ENCODE data around the gene GPR25.

GRCh38 chr1:200873671-200874397 is 1.1 kb downstream of the GPR25 start:
- TF ChIP-seq, protein P1, sequence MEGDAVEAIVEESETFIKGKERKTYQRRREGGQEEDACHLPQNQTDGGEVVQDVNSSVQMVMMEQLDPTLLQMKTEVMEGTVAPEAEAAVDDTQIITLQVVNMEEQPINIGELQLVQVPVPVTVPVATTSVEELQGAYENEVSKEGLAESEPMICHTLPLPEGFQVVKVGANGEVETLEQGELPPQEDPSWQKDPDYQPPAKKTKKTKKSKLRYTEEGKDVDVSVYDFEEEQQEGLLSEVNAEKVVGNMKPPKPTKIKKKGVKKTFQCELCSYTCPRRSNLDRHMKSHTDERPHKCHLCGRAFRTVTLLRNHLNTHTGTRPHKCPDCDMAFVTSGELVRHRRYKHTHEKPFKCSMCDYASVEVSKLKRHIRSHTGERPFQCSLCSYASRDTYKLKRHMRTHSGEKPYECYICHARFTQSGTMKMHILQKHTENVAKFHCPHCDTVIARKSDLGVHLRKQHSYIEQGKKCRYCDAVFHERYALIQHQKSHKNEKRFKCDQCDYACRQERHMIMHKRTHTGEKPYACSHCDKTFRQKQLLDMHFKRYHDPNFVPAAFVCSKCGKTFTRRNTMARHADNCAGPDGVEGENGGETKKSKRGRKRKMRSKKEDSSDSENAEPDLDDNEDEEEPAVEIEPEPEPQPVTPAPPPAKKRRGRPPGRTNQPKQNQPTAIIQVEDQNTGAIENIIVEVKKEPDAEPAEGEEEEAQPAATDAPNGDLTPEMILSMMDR (IDR thresholded peaks at IDR 0.05; ENCODE audit: insufficient read depth, low read length, poor library complexity, severe bottlenecking) = no peak
- no peak for TF ChIP-seq EZH2phosphoT487 (conservative IDR thresholded peaks at IDR 0.05; ENCODE audit: low read length)

Data from SU-DHL-6 (cell line).